ENCODE measurements around the gene OR10P1. TPM values are rescaled to one million over a fixed set of nuclear protein-coding genes. Genes with fewer than 3 reads are reported as not detected.

Gene OR10P1
- total and polyA plus RNA-seq, 7 donors, result not detected

DNA sequence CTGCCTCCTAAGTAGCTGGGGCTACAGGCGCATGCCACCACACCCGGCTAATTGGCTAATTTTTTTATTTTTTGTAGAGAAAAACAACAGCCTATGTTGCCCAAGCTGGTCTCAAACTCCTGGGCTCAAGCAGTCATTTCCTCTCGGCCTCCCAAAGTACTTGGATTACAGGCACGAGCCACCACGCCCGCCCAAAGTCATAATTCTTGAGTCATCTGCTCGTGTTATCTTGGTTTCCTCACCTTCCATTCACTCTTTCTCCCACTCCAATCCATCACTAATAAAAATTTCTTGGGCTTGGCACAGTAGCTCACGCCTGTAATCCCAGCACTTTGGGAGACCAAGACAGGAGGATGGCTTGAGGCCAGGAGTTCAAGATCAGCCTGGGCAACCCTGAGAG lies 39.0 kb downstream of the OR10P1 start:
- 80 to 89% (median 84%) methylated on average over 8 of the region's 8 CpGs for WGBS, 3 donors
- no peaks in the 10 kb centered on the region for H3K36me3 ChIP-seq (ENCODE audit: insufficient read depth in 1 of 2, low read depth in 1 of 2)
- TF ChIP-seq, protein P1, sequence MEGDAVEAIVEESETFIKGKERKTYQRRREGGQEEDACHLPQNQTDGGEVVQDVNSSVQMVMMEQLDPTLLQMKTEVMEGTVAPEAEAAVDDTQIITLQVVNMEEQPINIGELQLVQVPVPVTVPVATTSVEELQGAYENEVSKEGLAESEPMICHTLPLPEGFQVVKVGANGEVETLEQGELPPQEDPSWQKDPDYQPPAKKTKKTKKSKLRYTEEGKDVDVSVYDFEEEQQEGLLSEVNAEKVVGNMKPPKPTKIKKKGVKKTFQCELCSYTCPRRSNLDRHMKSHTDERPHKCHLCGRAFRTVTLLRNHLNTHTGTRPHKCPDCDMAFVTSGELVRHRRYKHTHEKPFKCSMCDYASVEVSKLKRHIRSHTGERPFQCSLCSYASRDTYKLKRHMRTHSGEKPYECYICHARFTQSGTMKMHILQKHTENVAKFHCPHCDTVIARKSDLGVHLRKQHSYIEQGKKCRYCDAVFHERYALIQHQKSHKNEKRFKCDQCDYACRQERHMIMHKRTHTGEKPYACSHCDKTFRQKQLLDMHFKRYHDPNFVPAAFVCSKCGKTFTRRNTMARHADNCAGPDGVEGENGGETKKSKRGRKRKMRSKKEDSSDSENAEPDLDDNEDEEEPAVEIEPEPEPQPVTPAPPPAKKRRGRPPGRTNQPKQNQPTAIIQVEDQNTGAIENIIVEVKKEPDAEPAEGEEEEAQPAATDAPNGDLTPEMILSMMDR (IDR thresholded peaks at IDR 0.05), result no peak
- no peak overlapping the region for H3K4me3 ChIP-seq
- peaks cover 0 to 1% (median 0%) of the 10 kb centered on the region in 3 donors for H3K27me3 ChIP-seq (ENCODE audit: insufficient read depth in 3 of 3, low read length in 2 of 3)
- H3K9me3 ChIP-seq, result no peaks in the 10 kb centered on the region
- no peak overlapping the region for H3K27ac ChIP-seq
- intact Hi-C loops (cut with DNase I), result loop anchor here in 1 of 2 donors (10.0 kb wide), 1 partner anchor 139 kb away; the partner anchor contains the start of genes ORMDL2 and SARNP
- H3K4me1 ChIP-seq, result no peaks in the 10 kb centered on the region
- ATAC-seq, result no peak
- peak in 1 of 2 donors; percentile 20 for DNase-seq

DNA sequence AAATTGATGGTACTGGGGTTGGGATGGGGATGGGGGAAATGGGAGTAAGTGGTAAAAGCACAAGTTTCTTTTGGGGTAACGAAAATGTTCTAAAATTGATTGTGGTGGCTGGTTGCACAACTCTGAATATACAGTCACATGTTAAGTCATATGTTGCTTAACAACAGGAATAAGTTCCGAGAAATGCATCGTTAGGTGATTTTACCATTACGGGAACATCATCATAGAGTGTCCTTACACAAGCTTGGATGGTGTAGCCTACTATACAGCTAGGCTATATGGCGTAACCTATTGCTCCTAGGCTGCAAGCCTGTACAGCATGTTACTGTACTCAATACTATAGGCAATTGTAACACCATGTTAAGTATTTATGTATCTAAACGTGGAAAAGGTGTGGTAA lies 40.0 kb downstream of the OR10P1 start:
- H3K27me3 ChIP-seq (ENCODE audit: insufficient read depth in 3 of 3, low read length in 2 of 3), result peaks cover 0 to under 1% (median 0%) of the 10 kb centered on the region in 3 donors
- no peaks in the 10 kb centered on the region for H3K9me3 ChIP-seq
- H3K4me1 ChIP-seq, result no peaks in the 10 kb centered on the region
- intact Hi-C loops (cut with DNase I), result loop anchor here in 1 of 2 donors (10.0 kb wide), 1 partner anchor 138 kb away; the partner anchor contains the start of genes ORMDL2 and SARNP
- TF ChIP-seq, protein P1 (IDR thresholded peaks at IDR 0.05), result no peak
- no peak overlapping the region for H3K4me3 ChIP-seq
- no peak for DNase-seq
- no peaks in the 10 kb centered on the region for H3K36me3 ChIP-seq (ENCODE audit: insufficient read depth in 1 of 2, low read depth in 1 of 2)
- no peak for ATAC-seq
- no peak overlapping the region for H3K27ac ChIP-seq
- WGBS, 3 donors, result 69 to 88% (median 73%) methylated on average over 6 of the region's 6 CpGs

DNA sequence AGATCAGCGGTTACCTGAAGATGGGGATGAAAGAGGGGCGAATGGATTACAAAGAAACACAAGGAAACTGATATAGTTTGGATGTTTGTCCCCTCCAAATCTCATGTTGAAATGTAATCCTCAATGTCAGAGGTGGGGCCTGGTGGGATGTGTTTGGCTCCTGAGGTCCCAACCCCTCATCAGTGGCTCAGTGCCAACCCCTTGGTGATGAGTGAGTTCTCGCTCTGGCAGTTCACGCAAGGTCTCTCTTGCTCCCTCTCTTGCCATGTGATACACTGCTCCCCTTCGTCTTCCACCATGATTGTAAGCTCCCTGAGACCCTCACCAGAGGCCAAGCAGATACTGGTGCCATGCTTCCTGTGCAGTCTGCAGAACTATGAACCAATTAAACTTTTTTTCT lies 43.0 kb downstream of the OR10P1 start:
- Histone ChIP-seq H3K4me1 (peaks cover 13% of the 10 kb centered on the region), H3K36me3 (ENCODE audit: insufficient read depth in 1 of 2, low read depth in 1 of 2) (peaks cover 0 to 4% of the 10 kb centered on the region in 2 donors), H3K27ac (no peak overlapping the region), H3K27me3 (ENCODE audit: insufficient read depth in 3 of 3, low read length in 2 of 3) (no peaks in the 10 kb centered on the region), H3K9me3 (no peaks in the 10 kb centered on the region), H3K4me3 (no peak overlapping the region)
- intact Hi-C loops (cut with DNase I), result loop anchor here in 1 of 2 donors (5.0 to 10.0 kb wide), 2 partner anchors 38 to 135 kb away; partner anchors contain the start of genes BLOC1S1, ORMDL2 and SARNP
- DNase-seq (peak in 1 of 2 donors; percentile 34), ATAC-seq (no peak)
- TF ChIP-seq, protein P1 (IDR thresholded peaks at IDR 0.05), result no peak
- 87 to 95% (median 90%) methylated on average over 5 of the region's 5 CpGs for WGBS, 3 donors

DNA sequence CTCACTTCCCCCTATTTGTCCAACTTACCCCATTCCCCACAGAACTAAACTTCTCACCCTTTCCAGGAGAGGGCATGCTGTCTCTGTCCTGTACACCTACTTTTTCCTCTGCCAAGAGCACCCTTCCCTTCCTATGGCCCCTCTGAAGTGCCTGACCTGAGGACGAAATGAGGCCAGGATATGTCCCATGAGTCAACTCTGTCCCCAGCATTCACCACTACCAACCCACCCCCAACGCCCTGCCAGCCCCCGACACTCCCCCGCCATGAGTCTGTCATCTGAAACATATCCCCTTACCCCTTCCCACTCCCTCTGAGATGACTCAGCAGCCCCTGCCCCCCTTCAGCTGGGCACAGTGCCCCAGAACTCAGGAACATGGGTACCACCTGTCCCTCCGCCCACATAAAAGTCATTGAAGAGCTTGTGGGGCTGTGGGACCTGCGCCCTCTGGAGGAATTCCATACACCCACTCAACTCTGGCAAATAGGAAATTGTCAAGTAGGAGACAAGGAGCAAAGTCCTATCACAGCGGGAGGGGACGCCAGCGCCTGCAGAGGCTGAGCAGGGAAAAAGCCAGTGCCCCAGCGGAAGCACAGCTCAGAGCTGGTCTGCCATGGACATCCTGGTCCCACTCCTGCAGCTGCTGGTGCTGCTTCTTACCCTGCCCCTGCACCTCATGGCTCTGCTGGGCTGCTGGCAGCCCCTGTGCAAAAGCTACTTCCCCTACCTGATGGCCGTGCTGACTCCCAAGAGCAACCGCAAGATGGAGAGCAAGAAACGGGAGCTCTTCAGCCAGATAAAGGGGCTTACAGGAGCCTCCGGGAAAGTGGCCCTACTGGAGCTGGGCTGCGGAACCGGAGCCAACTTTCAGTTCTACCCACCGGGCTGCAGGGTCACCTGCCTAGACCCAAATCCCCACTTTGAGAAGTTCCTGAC lies 44.7 kb downstream of the OR10P1 start:
- Histone ChIP-seq H3K4me1 (peaks cover 13% of the 10 kb centered on the region), H3K27ac (peak overlapping the region; percentile 67)
- WGBS, 3 donors, result 7 to 15% (median 8%) methylated on average over 17 of the region's 17 CpGs

More for the DNA sequence above, 44.7 kb downstream of the OR10P1 start:
- no peaks in the 10 kb centered on the region for H3K27me3 ChIP-seq (ENCODE audit: insufficient read depth in 3 of 3, low read length in 2 of 3)
- H3K36me3 ChIP-seq (ENCODE audit: insufficient read depth in 1 of 2, low read depth in 1 of 2), result peaks cover 0 to 21% of the 10 kb centered on the region in 2 donors
- H3K4me3 ChIP-seq, result peak overlapping the region; percentile 58
- peak; percentile 81 to 92 for DNase-seq
- peak; percentile 79 to 88 (median 86) for ATAC-seq
- intact Hi-C loops (cut with DNase I), result loop anchor here (1.0 to 5.0 kb wide), 2 partner anchors 36 to 39 kb away; partner anchors contain the start of genes BLOC1S1 (in 1 of the 2) and RDH5 (in 1 of the 2)
- TF ChIP-seq, protein P1 (IDR thresholded peaks at IDR 0.05), result peak; percentile 38
- no peaks in the 10 kb centered on the region for H3K9me3 ChIP-seq
